SK-N-SH treated with all-trans-retinoic acid at 6 μM for 48 hours (cell line): Measurements from ENCODE around the gene FXYD4.

Source experiments
- ARNTL ChIP-seq: fragments of 450-650 bp; formaldehyde crosslinking; IDR thresholded peaks from 2 replicates; pipeline ENCODE4 v1.5.0; 2020; ENCODE audit warnings: low read depth, mild to moderate bottlenecking, moderate library complexity, borderline replicate concordance
- ESRRG ChIP-seq: fragments of 250-450 bp; sonication (Bioruptor Pico); IDR thresholded peaks from 2 replicates; pipeline ENCODE4 v1.6.1; 2021; ENCODE audit warnings: mild to moderate bottlenecking
- ISL1 ChIP-seq: fragments of 250-450 bp; sonication (Bioruptor Pico); IDR thresholded peaks from 2 replicates; pipeline ENCODE4 v2.1.2; 2022; ENCODE audit warnings: mild to moderate bottlenecking, moderate library complexity
- PPARA ChIP-seq: fragments of 250-450 bp; sonication (Bioruptor Pico); IDR thresholded peaks from 2 replicates; pipeline ENCODE4 v1.5.0; 2020; ENCODE audit warnings: mild to moderate bottlenecking, borderline replicate concordance
- RARB ChIP-seq: fragments of 250-450 bp; sonication (Bioruptor Pico); IDR thresholded peaks from 2 replicates; pipeline ENCODE4 v1.8.0; 2021; ENCODE audit warnings: mild to moderate bottlenecking, moderate library complexity
- SNAI2 ChIP-seq: fragments of 250-450 bp; sonication (Bioruptor Pico); IDR thresholded peaks from 2 replicates; pipeline ENCODE4 v1.5.0; 2020; ENCODE audit warnings: mild to moderate bottlenecking, moderate library complexity
- TOX ChIP-seq: fragments of 250-450 bp; sonication (Bioruptor Pico); IDR thresholded peaks from 2 replicates; pipeline ENCODE4 v1.8.0; 2021; ENCODE audit warnings: mild to moderate bottlenecking, moderate library complexity, borderline replicate concordance
- ZC3H10 ChIP-seq: fragments of 250-450 bp; sonication (Bioruptor Pico); IDR thresholded peaks from 2 replicates; pipeline ENCODE4 v1.5.1; 2021; ENCODE audit warnings: mild to moderate bottlenecking, moderate library complexity
- ZNF565 ChIP-seq: fragments of 450-650 bp; formaldehyde crosslinking; conservative IDR thresholded peaks from 2 replicates; pipeline ENCODE4 v1.5.0; 2020; ENCODE audit warnings: low read depth, mild to moderate bottlenecking, moderate library complexity
- TF ChIP-seq, protein P1 (sequence below): fragments of 250-450 bp; sonication (Bioruptor Pico); IDR thresholded peaks from 2 replicates; pipeline ENCODE4 v1.8.0; 2021; ENCODE audit warnings: low read depth, mild to moderate bottlenecking, moderate library complexity, borderline replicate concordance
- TF ChIP-seq, protein P2 (sequence below): fragments of 250-450 bp; sonication (Bioruptor Pico); IDR thresholded peaks from 2 replicates; pipeline ENCODE4 v1.5.0; 2020; ENCODE audit warnings: mild to moderate bottlenecking, moderate library complexity
- TF ChIP-seq, protein P3 (sequence below): fragments of 250-450 bp; sonication (Bioruptor Pico); IDR thresholded peaks from 2 replicates; pipeline ENCODE4 v1.5.1; 2020; ENCODE audit warnings: low read depth, mild to moderate bottlenecking, moderate library complexity

DNA sequence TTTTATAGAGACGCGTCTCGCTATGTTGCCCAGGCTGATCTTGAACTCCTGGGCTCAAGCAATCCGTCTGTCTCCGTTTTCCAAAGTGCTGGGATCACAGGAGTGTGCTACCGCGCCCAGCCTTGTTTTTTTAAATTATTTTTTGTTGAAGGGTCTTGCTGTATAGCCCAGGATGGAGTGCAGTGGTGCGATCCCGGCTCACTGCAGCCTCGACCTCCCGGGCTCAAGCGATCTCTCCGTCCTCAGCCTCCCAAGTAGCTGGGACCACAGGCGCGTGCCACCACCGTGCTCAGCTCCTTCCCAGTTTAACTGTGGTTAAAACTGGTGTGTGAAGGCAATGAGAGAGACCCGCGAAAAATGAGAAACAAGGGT is 48.5 kb downstream of the FXYD4 start:
- TF ChIP-seq ARNTL (CRISPR knock-in tag) = no peak
- no peak for TF ChIP-seq PPARA (CRISPR knock-in tag)
- TF ChIP-seq, protein P1, sequence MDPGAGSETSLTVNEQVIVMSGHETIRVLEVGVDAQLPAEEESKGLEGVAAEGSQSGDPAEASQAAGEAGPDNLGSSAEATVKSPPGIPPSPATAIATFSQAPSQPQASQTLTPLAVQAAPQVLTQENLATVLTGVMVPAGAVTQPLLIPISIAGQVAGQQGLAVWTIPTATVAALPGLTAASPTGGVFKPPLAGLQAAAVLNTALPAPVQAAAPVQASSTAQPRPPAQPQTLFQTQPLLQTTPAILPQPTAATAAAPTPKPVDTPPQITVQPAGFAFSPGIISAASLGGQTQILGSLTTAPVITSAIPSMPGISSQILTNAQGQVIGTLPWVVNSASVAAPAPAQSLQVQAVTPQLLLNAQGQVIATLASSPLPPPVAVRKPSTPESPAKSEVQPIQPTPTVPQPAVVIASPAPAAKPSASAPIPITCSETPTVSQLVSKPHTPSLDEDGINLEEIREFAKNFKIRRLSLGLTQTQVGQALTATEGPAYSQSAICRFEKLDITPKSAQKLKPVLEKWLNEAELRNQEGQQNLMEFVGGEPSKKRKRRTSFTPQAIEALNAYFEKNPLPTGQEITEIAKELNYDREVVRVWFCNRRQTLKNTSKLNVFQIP (CRISPR knock-in tag) = no peak
- no peak for TF ChIP-seq ISL1 (CRISPR knock-in tag)
- no peak for TF ChIP-seq RARB
- TF ChIP-seq, protein P2, sequence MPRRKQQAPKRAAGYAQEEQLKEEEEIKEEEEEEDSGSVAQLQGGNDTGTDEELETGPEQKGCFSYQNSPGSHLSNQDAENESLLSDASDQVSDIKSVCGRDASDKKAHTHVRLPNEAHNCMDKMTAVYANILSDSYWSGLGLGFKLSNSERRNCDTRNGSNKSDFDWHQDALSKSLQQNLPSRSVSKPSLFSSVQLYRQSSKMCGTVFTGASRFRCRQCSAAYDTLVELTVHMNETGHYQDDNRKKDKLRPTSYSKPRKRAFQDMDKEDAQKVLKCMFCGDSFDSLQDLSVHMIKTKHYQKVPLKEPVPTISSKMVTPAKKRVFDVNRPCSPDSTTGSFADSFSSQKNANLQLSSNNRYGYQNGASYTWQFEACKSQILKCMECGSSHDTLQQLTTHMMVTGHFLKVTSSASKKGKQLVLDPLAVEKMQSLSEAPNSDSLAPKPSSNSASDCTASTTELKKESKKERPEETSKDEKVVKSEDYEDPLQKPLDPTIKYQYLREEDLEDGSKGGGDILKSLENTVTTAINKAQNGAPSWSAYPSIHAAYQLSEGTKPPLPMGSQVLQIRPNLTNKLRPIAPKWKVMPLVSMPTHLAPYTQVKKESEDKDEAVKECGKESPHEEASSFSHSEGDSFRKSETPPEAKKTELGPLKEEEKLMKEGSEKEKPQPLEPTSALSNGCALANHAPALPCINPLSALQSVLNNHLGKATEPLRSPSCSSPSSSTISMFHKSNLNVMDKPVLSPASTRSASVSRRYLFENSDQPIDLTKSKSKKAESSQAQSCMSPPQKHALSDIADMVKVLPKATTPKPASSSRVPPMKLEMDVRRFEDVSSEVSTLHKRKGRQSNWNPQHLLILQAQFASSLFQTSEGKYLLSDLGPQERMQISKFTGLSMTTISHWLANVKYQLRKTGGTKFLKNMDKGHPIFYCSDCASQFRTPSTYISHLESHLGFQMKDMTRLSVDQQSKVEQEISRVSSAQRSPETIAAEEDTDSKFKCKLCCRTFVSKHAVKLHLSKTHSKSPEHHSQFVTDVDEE (CRISPR knock-in tag) = no peak
- TF ChIP-seq, protein P3, sequence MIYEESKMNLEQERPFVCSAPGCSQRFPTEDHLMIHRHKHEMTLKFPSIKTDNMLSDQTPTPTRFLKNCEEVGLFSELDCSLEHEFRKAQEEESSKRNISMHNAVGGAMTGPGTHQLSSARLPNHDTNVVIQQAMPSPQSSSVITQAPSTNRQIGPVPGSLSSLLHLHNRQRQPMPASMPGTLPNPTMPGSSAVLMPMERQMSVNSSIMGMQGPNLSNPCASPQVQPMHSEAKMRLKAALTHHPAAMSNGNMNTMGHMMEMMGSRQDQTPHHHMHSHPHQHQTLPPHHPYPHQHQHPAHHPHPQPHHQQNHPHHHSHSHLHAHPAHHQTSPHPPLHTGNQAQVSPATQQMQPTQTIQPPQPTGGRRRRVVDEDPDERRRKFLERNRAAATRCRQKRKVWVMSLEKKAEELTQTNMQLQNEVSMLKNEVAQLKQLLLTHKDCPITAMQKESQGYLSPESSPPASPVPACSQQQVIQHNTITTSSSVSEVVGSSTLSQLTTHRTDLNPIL (CRISPR knock-in tag) = no peak
- TF ChIP-seq ESRRG = no peak
- no peak for TF ChIP-seq SNAI2 (CRISPR knock-in tag)
- TF ChIP-seq TOX (CRISPR knock-in tag) = no peak
- no peak for TF ChIP-seq ZNF565 (CRISPR knock-in tag)
- TF ChIP-seq ZC3H10 (CRISPR knock-in tag) = no peak
